22Rv1 (cell line): ENCODE measurements around the gene FOXN1.

Experiments used
- CTCF ChIP-seq: fragments of 450-650 bp; IDR thresholded peaks from 2 replicates; pipeline ENCODE4 v1.5.1; 2017; ENCODE audit warnings: mild to moderate bottlenecking
- ZFX ChIP-seq: fragments of 450-650 bp; IDR thresholded peaks from 2 replicates; pipeline ENCODE4 v1.6.1; 2017; ENCODE audit warnings: antibody characterized with exemption, borderline replicate concordance

DNA sequence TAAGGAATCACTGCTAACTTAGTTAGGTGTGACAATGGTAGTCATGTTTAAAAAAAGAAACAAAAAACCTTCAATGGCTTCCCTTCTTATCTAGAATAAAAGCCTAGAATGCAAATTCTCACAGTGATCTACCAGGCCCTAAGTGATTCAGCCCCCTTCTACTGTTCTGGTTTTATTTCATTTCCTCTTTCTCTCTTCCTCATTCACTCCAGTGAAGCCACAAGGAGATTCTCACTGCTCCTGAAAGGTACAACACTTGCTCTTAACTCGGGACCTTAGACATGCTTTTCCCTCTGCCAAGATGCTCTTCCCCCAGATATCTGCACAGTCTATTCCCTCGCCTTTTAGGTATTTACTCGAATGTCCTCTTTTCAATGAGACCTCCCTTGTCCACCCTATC is 61.5 kb downstream of the FOXN1 start:
- no peak for TF ChIP-seq CTCF
- no peak for TF ChIP-seq ZFX
